HG03039 (cell line): ENCODE data around the gene FAM171A2.

Source experiments
- ATAC-seq: cut with Tn5 transposase; IDR thresholded peaks from one replicate; pipeline ENCODE4 v1.9.1; 2021; ENCODE audit warnings: mild to moderate bottlenecking, moderate library complexity; ENCODE audit not compliant: unreplicated experiment

FAM171A2 gene

DNA sequence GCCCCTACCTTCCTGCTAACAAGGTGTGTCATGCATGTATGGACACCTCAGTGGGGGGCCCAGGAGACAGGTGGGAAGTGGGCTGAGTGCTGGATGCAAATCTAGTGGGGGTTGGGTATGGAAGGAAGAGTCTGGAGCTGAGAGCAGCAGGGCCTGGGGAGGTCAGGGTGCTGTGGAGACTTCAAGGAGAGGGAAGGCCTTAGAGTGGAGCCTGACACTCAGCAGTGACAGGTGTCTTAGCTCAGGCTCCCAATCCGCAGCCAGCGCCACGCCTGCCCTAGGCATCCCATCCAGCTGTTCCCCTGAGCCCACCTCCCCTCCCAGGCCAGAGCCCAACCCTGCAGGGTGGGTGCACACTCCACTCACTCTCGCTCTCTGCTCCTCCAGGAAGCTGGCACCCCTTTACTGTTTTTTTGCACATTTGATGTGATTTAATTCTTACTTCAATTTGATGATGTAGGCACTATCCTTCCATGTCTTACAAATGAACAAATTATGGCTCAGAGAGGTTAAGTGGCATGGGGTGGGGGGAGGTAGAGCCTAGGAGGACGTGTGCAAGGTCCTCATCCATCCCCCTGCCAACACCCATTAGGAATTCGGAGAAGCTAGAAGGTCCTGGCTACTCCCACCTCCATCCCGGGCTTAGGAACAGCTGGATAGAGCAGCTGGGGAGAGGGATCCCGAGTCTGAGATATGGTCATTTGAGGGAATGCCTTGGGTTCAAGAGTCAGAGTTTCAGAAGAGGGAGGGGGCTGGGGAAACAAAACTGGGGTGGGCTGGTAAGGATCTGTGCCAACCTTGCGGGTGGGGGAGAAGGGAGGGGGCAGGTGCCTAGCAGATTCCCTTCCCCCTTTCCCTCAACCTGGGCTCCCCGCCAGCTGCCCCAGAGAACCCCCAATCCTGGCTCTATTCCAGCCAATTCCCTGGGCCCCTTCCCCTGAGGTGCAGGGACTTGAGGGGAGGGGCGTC, 2.1 kb downstream of the FAM171A2 start:
- no peak for ATAC-seq

DNA sequence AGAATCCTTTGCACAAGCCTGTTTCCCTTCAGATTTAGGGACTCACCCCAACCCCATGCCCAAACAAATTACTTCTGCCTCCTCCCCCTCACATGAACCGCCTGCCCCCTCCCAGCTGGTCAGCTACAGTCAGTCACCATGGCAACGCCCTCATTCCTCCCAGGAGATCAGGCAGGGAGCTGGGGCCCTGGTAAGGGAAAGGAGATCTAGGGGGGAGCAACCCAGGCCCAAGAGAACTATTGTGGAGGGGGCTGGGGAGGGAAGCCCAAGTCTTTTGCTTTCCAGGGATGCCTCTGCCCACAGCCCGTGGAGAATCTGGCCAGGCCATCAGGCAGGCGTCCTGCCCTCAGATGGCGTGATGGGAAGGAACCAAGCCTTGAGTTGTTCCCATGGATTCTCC, 2.8 kb downstream of the FAM171A2 start:
- ATAC-seq: no peak

DNA sequence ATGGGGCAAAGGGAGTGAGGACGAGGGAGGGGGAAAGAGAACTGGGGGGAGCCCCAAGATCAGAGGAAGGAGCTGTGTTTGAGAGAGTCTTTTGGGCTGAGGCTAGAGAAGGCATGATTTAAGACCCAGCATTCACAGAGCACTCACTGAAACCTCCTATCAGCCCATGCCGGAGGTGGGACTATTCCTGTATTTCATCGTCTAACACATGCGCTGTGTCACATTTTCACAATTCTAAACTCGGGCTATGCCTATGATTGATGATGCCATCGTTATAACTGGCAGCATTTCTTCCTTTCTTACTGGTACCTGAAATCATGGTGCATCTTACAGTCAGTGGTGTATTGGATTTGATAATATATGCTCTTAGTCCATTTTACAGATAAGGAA, 3.5 kb downstream of the FAM171A2 start:
- no peak for ATAC-seq

DNA sequence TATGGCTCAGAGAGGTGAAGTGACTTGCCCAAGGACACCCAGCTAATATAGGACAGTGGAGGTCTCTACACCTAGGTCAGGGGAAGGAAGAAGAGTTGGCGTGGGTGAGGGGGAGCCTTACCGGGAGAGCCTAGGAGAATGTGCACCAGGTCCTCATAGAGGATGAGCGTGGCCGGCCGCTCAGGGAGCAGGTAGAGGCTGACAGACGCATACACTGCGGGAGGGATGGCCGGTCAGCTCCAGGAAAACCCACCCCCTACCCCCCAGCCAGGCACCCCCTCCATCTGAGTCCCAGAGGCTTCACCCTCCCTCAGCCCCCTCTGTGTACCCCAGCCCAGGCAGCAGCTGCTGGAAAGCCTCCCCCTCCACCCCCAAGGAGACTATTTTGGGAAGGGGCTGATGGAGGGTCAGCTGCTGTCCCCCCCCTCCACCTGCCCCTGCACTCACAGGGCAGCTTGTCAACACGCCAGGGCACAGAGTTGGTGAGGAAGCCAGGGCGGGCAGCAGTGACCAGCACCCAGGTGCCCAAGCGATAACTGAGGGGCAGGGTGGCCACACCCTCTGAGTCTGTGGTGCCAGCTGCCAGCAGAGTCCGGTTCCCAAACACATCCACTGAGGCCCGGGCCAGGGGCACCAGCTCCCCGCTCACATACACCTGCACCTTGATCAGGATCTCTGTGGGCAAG, 4.1 kb downstream of the FAM171A2 start:
- ATAC-seq: no peak

DNA sequence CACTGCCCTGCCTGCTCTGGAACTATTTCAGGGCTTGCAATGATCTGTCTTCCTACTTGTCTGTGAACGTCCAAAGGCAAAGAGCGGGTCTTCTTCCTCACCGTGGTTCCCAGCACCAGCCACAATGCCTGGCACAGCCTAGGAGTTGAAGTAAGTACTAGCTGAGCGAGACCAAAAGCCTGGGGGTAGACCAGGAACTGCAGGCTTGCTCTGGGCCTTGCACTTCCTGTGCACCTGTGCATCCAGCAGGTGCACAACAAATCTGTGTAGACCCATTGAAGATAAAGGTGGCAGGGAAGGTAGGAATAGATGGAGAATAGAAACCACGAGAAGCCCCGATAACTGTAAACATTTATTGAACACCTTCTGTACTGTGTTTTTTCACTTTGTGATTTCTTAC, 4.6 kb downstream of the FAM171A2 start:
- ATAC-seq: no peak

DNA sequence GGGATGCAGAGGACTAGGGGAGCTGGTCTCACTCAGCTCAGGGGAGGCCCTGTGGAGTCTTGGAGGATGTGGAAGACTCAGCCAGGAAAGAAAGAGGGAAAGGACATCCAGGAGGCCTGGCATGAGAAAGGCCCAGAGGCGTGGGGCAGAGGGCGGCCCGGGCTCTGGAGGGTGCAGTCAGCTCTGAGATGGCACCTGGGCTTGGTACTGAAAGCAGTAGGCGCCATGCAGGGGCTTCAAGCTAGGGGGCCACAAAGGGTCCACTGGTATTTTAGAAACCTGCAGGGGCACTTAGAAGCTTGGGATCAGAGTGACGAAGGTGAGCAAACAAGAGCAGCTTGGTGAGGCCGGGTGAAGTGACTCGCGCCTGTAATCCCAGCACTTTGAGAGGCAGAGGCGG, 5.6 kb downstream of the FAM171A2 start:
- ATAC-seq: no peak

DNA sequence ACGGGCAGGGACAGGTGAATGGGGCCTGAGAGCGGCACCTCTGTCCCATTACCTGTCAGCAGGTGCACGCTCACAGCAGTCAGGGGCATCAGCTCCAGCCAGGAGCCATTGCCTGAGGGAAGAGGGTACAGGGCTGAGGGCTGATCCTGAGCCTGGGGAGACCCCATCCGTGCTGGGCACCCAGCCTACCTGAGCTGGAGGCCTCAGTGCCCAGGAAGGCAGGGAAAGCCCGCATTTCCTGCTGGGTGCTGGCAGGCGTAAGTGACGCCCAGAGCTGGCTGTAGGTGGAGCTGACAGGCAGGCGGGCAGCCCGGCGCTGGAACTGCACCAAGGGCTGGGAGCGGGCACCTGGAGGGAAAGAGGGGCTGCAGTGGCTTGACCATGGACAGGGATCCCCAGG, 7.4 kb downstream of the FAM171A2 start:
- ATAC-seq: no peak

DNA sequence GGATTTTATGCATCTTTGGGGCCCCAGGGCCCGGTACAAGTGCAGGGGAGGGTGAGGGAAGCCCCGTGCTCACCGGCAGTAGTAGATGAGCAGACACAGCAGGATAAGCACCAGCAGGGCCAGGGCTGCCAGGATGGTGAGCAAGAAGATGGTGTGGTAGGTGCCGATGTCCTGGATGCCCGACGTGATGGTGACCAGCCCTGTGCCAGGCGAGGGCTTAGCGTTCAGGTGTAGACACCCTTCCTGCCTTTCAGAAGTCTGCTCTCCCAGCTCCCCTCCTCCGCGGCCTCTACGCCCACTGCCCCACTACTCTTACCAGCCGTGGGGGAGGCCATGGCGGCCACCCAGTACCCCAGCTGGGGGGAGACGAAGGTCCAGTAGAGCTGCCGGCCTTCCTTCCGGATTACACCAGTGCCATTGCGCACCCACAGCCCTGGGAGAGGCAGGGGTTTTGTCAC, 8.0 kb downstream of the FAM171A2 start:
- ATAC-seq: no peak

DNA sequence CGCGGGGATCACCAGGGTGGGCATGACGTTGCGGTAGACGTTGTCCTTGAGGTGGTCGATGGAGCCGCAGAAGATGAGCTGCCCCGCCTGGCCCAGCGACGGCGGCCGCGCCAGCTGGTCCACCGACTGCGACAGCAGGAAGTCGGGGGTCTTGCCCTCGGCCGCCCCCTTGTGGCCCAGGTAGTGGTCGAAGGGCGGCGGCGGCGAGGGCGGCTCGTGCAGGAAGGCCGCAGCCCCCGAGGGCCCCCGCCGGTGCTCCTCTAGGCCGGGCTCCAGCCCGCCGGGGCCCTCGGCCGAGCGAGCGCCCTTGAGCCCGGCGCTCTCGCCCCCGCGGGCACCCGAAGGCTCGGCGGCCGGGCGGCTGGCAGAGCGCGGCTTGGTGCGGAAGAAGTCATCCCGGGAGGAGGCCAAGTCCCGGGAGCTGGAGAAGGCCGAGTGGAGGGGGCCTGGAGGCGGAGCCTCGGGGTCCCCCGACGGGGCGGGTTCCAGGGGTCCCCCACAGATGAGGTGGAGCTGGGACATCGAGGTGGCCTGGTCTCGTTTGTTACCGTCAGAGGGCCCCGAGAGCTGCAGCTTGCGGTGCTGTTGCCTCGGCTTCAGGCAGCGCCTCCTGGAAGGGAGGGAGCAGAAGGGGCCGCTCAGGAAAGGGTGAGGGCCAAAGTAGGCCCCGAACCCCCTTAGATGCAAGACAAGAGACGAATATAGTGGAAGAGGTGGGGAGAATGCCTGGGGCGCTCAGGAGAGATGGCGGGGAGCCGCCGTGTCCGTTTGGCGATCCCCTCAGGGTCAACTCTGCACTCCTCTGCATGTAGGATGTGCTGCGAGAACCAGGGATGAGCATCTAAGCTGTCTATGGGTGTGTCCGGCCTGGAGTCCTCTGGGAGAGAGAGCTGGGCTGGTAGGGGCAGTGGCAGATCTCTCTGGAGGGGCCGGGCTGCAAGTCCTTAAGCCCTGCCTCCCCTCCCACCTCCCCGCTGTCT, 8.8 kb downstream of the FAM171A2 start:
- no peak for ATAC-seq

DNA sequence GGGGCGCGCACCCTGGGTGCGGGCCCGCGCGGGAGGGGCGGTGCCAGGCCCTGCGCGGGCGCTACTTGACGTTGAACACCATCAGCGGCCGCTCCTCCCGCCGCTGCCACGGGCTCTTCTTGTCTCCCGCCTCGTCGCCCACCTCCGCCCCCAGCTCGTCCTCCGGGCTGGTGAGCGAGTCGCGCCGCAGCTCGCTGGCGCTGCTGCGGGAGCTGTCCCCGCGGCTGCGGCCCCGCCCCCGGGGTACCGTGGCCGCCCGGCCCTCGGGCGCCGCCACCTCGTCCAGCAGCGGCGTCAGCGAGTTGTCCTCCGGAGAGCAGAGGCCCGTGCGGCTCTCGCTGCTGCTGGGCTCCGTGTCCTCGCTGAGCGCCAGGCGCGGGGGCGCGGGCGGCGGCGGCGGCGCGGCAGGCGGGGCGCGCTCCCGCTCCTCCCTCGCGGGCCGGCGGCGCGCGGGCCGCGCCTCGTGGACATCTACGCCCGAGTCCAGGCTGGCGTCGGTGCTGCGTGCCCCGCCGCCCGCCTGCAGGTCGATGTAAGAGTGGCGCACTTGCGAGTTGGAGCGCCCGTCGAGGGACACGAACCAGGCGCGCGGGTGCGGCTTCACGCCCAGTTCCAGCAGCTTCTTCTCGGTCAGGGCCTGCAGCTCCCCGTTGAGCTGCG, 9.9 kb downstream of the FAM171A2 start:
- no peak for ATAC-seq

DNA sequence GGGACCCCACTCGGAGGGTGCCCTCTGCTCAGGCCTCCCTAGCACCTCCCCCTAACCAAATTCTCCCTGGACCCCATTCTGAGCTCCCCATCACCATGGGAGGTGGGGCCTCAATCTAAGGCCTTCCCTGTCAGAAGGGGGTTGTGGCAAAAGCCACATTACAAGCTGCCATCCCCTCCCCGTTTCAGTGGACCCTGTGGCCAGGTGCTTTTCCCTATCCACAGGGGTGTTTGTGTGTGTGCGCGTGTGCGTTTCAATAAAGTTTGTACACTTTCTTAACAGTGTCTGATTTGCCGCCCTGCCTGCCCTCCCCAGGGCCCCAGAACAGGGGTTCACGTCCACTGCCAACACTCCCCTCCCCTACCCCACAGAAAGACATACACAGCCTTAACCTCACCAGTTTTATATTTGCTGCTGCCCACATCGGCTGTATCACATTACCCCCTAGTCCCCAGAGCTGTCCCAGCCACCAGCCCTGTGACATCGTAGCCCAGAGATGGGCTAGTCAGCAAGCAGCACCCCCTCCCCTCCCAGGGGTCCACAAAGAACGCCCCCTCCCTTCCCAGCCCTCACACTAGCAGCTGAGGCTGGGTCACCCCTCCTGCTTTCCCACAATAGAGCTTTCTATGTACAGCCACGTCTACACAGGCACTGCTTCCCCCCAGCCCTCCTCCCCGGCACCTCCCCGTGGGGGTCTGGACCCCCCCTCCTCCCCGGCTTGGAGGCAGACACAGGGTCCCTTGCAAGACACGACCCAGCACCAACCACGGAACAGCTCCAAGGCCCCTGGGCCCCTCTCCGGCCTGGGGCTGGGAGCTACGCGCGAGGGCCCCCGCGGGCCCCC, 10.6 kb downstream of the FAM171A2 start:
- no peak for ATAC-seq

DNA sequence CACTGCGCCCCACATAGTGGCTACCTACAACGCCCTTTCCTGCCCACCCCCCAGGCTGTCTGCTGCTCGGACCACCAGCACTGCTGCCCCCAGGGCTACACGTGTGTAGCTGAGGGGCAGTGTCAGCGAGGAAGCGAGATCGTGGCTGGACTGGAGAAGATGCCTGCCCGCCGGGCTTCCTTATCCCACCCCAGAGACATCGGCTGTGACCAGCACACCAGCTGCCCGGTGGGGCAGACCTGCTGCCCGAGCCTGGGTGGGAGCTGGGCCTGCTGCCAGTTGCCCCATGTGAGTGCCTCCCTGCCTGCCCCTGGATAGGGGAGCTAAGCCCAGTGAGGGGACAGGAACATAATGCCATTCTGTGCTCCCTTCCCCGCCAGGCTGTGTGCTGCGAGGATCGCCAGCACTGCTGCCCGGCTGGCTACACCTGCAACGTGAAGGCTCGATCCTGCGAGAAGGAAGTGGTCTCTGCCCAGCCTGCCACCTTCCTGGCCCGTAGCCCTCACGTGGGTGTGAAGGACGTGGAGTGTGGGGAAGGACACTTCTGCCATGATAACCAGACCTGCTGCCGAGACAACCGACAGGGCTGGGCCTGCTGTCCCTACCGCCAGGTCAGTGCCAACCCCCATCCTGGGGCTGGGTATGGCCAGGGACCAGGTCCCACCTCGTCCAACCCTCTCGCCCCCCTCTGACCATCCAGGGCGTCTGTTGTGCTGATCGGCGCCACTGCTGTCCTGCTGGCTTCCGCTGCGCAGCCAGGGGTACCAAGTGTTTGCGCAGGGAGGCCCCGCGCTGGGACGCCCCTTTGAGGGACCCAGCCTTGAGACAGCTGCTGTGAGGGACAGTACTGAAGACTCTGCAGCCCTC, 11.5 kb downstream of the FAM171A2 start:
- ATAC-seq: no peak

DNA sequence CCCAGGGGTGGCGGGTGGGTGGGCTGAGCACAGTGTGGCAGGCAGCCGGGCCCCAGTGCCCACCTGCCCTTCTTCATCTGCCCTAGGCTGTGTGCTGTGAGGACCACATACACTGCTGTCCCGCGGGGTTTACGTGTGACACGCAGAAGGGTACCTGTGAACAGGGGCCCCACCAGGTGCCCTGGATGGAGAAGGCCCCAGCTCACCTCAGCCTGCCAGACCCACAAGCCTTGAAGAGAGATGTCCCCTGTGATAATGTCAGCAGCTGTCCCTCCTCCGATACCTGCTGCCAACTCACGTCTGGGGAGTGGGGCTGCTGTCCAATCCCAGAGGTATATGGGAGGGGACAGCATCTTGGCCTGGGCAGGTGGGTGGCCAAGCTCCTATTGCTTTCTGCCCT, 12.2 kb downstream of the FAM171A2 start:
- ATAC-seq: no peak

DNA sequence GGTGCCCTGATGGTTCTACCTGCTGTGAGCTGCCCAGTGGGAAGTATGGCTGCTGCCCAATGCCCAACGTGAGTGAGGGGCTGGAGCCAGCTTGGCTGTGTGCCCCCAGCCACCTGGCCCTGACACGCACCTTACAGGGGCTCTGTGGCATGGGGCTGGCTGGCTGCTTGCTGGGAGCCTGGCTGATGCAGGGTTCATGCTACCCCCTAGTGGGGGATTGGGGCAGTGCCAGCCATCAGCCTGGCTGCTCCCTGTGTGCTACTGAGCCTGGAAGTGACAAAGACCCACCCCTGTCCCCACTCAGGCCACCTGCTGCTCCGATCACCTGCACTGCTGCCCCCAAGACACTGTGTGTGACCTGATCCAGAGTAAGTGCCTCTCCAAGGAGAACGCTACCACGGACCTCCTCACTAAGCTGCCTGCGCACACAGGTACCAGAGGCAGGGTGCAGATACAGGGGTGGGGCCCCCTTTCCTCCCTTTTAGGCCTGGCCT, 12.9 kb downstream of the FAM171A2 start:
- no peak for ATAC-seq

DNA sequence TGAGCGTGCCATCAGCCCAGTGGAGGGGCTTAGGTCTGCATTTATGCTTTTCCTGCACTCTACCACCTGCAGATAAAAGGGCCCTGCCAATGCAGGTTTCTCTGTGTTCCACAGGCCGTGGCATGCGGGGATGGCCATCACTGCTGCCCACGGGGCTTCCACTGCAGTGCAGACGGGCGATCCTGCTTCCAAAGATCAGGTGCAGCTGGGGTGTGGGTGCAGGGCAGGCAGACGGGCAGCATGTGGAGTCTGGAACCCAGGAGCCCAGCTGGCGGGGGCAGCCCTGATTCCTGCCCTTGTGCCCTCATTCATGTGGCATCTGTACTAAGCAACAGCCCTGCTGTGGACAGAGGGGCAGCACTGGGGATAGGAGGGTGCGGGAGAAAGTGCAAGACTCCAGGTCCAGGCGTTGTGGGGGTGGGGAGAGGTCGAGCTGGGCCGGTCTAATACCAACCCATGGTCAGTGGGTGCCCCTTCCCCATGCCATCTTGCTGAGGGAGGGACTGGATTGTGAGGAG, 14.0 kb downstream of the FAM171A2 start:
- ATAC-seq: no peak

DNA sequence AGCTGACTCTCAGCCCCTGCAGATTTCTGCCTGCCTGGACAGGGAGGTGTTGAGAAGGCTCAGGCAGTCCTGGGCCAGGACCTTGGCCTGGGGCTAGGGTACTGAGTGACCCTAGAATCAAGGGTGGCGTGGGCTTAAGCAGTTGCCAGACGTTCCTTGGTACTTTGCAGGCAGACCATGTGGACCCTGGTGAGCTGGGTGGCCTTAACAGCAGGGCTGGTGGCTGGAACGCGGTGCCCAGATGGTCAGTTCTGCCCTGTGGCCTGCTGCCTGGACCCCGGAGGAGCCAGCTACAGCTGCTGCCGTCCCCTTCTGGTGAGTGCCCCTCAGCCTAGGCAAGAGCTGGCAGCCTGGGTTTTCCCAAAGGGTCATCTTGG, 14.7 kb downstream of the FAM171A2 start:
- no peak for ATAC-seq

DNA sequence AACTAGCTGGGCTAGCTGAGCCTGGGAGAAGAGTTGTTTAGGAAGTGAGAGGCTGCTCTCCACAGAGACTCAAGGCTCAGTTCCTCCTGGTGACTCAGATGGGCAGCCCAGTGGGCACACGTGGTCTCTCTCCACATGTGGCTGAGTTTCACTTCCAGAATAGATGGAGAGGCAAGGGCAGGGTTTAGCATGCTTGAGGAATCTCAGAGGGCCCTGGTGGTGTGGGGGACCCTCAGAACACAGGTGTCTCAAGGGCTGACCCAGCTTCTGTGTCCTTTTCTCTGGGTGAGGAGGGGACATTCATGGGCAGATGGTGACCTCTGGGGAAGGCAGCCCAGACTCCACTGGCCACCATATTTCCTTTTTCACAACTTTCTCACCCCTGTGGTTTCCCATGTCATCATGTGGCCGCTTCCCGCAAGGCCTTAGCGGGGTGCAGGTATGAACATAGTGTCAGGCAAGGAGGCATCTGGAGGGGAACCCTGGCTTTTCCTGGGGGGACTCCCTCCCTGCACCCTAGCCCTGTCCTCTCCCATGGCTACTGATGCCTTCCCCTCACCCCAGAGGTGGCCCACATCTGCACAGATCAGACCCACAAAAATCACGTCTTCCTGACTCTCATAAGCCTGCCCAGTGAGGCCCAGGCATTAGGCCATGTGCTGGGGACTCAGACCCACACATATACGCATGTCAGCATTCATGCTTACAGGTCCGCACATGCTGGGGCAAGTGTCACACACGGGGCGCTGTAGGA, 15.2 kb downstream of the FAM171A2 start:
- no peak for ATAC-seq
